ENCODE results near the gene CBY2. TPM values are rescaled to one million over a fixed set of nuclear protein-coding genes. Genes with fewer than 3 reads are reported as not detected.

Gene CBY2
- total RNA-seq, 1 experiment from 2014 or later = not detected

DNA sequence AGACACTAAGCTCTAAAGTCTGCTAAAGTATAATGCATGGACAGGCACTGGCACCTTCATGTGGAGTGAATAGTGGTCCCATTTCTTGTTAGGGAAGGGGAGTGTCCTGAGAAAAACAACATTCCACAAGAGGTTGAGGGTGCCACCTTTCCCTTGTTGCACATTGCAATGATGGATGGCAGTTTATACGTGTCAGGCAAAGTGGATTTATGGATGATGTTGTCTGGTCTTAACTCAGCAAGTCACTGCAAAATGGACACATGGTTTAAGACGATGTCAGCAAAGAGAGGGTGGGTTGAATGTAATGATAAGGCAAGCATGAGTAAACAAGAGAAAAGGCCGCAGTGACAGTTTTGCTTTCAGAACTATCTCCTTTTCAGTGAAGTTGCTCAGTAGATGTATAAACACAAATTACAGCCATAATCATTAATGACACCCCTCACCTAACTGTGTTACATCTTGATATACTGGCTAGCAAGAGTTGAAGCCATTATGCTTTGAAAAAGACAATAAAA lies 19.6 kb upstream of the CBY2 start:
- peaks cover 13% of the 10 kb centered on the region; the same call in 1 of the 2 replicates for H3K4me1 ChIP-seq (ENCODE audit: insufficient read depth, low read length)
- H3K14ac ChIP-seq (ENCODE audit: insufficient read depth, low read length) = no peak overlapping the region
- no peak overlapping the region for H3K23ac ChIP-seq (ENCODE audit: insufficient read length, low read depth, low read length)
- Mint-ChIP-seq H3K27ac (no peak overlapping the region; a peak in 1 of 7 replicates), H3K4me1 (peaks cover 35 to 40% of the 10 kb centered on the region in 2 experiments), H3K9me3 (no peaks in the 10 kb centered on the region; a peak in 1 of 5 replicates), H3K27me3 (ENCODE audit: low read depth) (no peaks in the 10 kb centered on the region; the same call in none of the 2 replicates), H3K36me3 (ENCODE audit: insufficient read depth in 1 of 3, low read depth in 3 of 3) (no peaks in the 10 kb centered on the region), H3K4me3 (no peak overlapping the region)
- H3K9ac ChIP-seq (ENCODE audit: extremely low read depth, insufficient read length, low read length) = no peak overlapping the region
- no peaks in the 10 kb centered on the region for H3K79me2 ChIP-seq (ENCODE audit: insufficient read depth, low read length)
- H2AFZ ChIP-seq (ENCODE audit: low read length) = no peak overlapping the region
- no peak overlapping the region for H3K18ac ChIP-seq (ENCODE audit: insufficient read length, low read depth, low read length)
- H3K27ac ChIP-seq (ENCODE audit: insufficient read length, low read depth, low read length) = no peak overlapping the region
- DNase-seq = no peak
- H3K23me2 ChIP-seq (ENCODE audit: insufficient read length, low read depth, low read length, poor library complexity, severe bottlenecking) = no peaks in the 10 kb centered on the region
- no peak overlapping the region for H2BK20ac ChIP-seq (ENCODE audit: low read depth, low read length, poor library complexity, severe bottlenecking)
- H3K27me3 ChIP-seq (ENCODE audit: insufficient read depth, low read length) = no peaks in the 10 kb centered on the region
- no peak overlapping the region for H3K4me2 ChIP-seq (ENCODE audit: insufficient read depth, insufficient read length, low read length)
- H3K9me3 ChIP-seq (ENCODE audit: control insufficient read depth, low read depth, low read length) = no peaks in the 10 kb centered on the region
- no peak overlapping the region for H2BK5ac ChIP-seq (ENCODE audit: insufficient read length, low read length)
- no peak overlapping the region for H4K5ac ChIP-seq (ENCODE audit: insufficient read length, low read depth, low read length)
- no peak for TF ChIP-seq CTCF (conservative IDR thresholded peaks at IDR 0.05)
- no peak overlapping the region for H3K4ac ChIP-seq (ENCODE audit: low read depth, low read length)
- H4K20me1 ChIP-seq (ENCODE audit: control insufficient read depth, insufficient read depth, insufficient read length) = no peaks in the 10 kb centered on the region
- no peak overlapping the region for H3K56ac ChIP-seq (ENCODE audit: insufficient read length, low read depth, low read length)
- no peak overlapping the region for H2BK120ac ChIP-seq (ENCODE audit: low read depth, low read length, poor library complexity, severe bottlenecking)
- H2AK5ac ChIP-seq (ENCODE audit: insufficient read length, low read length) = no peak overlapping the region
- H4K8ac ChIP-seq (replicated peaks; ENCODE audit: insufficient read length, low read depth, low read length) = no peak overlapping the region
- H2BK12ac ChIP-seq (ENCODE audit: insufficient read length, low read depth, low read length) = no peak overlapping the region
- no CpG with 5 or more reads among the region's 3 CpGs for WGBS (ENCODE audit: extremely low coverage, insufficient read length, low lambda C conversion rate)
- H3K79me1 ChIP-seq (ENCODE audit: insufficient read depth, low read depth, low read length, poor library complexity, severe bottlenecking) = no peaks in the 10 kb centered on the region
- H2BK15ac ChIP-seq (ENCODE audit: low read depth, low read length) = no peak overlapping the region
- no peak overlapping the region for H3T11ph ChIP-seq (ENCODE audit: low read length)
- no peak overlapping the region for H4K91ac ChIP-seq (ENCODE audit: insufficient read length, low read depth, low read length)
